ENCODE measurements around the gene ODAD2.

The ODAD2 gene

GRCh38 chr10:27770181-27770580 lies 228.7 kb downstream of the ODAD2 start:
- Histone ChIP-seq H3K9ac (ENCODE audit: low read depth, low read length) (no peak overlapping the region), H3K27me3 (ENCODE audit: insufficient read depth, low read length) (no peaks in the 10 kb centered on the region), H3K9me3 (ENCODE audit: insufficient read depth, low read depth, low read length) (no peaks in the 10 kb centered on the region), H3K27ac (ENCODE audit: low read depth, low read length) (no peak overlapping the region), H3K36me3 (ENCODE audit: insufficient read depth, low read length) (no peaks in the 10 kb centered on the region), H3K4me1 (ENCODE audit: insufficient read depth, low read length) (peaks cover 16% of the 10 kb centered on the region; the same call in 1 of the 2 replicates), H3K4me3 (ENCODE audit: low read length) (no peak overlapping the region)
- 90% methylated on average over 2 of the region's 2 CpGs for WGBS
